DMS153 (cell line): Measurements from ENCODE around the gene BEST1.

Experiments used
- DNase-seq: peaks from one replicate; lab custom pipeline; 2025; lab: John Stamatoyannopoulos, UW

BEST1 gene

GRCh38 chr11:61950035-61950547 lies at the start of gene BEST1:
Gene BEST1, plus strand, starts transcription at chr11:61950351. Its CDS starts 1,456 bp downstream, at chr11:61951807.
- DNase-seq: no peak

GRCh38 chr11:61901397-61901796 lies 48.8 kb upstream of the BEST1 start:
- DNase-seq: no peak

GRCh38 chr11:61902313-61902712 lies 47.8 kb upstream of the BEST1 start:
- DNase-seq: no peak

- no peak for DNase-seq
Observed at GRCh38 chr11:61903845-61904244, 46.3 kb upstream of the BEST1 start.

GRCh38 chr11:61904539-61905048 lies 45.6 kb upstream of the BEST1 start:
- DNase-seq: peak; percentile 35

GRCh38 chr11:61905067-61905696 lies 45.0 kb upstream of the BEST1 start:
- no peak for DNase-seq

- DNase-seq: no peak
Observed at GRCh38 chr11:61905801-61906521, 44.2 kb upstream of the BEST1 start.

GRCh38 chr11:61906522-61906909 lies 43.6 kb upstream of the BEST1 start:
- DNase-seq: no peak

GRCh38 chr11:61907282-61907681 lies 42.9 kb upstream of the BEST1 start:
- DNase-seq: no peak

- no peak for DNase-seq
Observed at GRCh38 chr11:61907871-61908729, 42.1 kb upstream of the BEST1 start.

GRCh38 chr11:61908730-61909316 lies 41.3 kb upstream of the BEST1 start:
- no peak for DNase-seq

GRCh38 chr11:61910187-61911127 lies 39.7 kb upstream of the BEST1 start:
- no peak for DNase-seq

- DNase-seq: no peak
Observed at GRCh38 chr11:61911128-61911700, 38.9 kb upstream of the BEST1 start.

- no peak for DNase-seq
Observed at GRCh38 chr11:61911701-61912529, 38.2 kb upstream of the BEST1 start.

- no peak for DNase-seq
Observed at GRCh38 chr11:61912530-61912898, 37.6 kb upstream of the BEST1 start.

GRCh38 chr11:61912991-61913698 lies 37.0 kb upstream of the BEST1 start:
- no peak for DNase-seq

GRCh38 chr11:61913699-61914395 lies 36.3 kb upstream of the BEST1 start:
- no peak for DNase-seq

- no peak for DNase-seq
Observed at GRCh38 chr11:61914471-61915171, 35.5 kb upstream of the BEST1 start.
